IMR-90 (cell line): ENCODE data around the gene HMX1. TPM values are rescaled to one million over a fixed set of nuclear protein-coding genes. Genes with fewer than 3 reads are reported as not detected.

Source experiments
- ATAC-seq: fragments of 200-7000 bp; cut with Tn5 transposase; 2 replicates; pipeline ENCODE4 v1.9.1; 2020; ENCODE audit warnings: low read depth, mild to moderate bottlenecking, moderate library complexity
- BruUV-seq: library from RNA; stranded (reverse); fragments of 400-500 nt; replicated peaks from 2 replicates; lab custom pipeline; 2021; lab: Mats Ljungman, UMichigan
- CTCF ChIA-PET: fragments of 300-600 bp; formaldehyde crosslinking; extraction: SDS; loops from one replicate; lab custom pipeline; 2021; ENCODE audit warnings: antibody characterized with exemption; lab: Yijun Ruan, JAX
- POLR2A ChIA-PET: fragments of 300-600 bp; sonication (Branson Sonifier 250); formaldehyde crosslinking; loops from one replicate; lab custom pipeline; 2022; ENCODE audit warnings: antibody characterized with exemption; ENCODE audit not compliant: unreplicated experiment; lab: Charles Lee
- DNase-seq: peaks from one replicate; pipeline ENCODE4 v3.0.0; 2013
- H2AFZ ChIP-seq: replicated peaks from 2 replicates; pipeline ENCODE3; 2013; ENCODE audit warnings: low read length, mild to moderate bottlenecking; ENCODE audit not compliant: poor library complexity
- H2AK5ac ChIP-seq: 2 replicates; pipeline ENCODE4 v1.6.1; 2013; ENCODE audit warnings: low read depth, low read length, inconsistent platforms
- H2AK9ac ChIP-seq: replicated peaks from 2 replicates; pipeline ENCODE3; 2013; ENCODE audit warnings: mild to moderate bottlenecking, low read depth, low read length, moderate library complexity; ENCODE audit not compliant: poor library complexity
- H2BK120ac ChIP-seq: 2 replicates; pipeline ENCODE4 v1.6.1; 2013; ENCODE audit warnings: low read depth, low read length, inconsistent platforms
- H2BK15ac ChIP-seq: 3 replicates; pipeline ENCODE4 v1.6.1; 2013; ENCODE audit warnings: low read depth, low read length, inconsistent platforms
- H2BK20ac ChIP-seq: 2 replicates; pipeline ENCODE4 v1.6.1; 2013; ENCODE audit warnings: low read depth, mild to moderate bottlenecking, inconsistent platforms, low read length, moderate library complexity
- H2BK5ac ChIP-seq: 2 replicates; pipeline ENCODE4 v1.6.1; 2013; ENCODE audit warnings: mild to moderate bottlenecking, low read depth, low read length, inconsistent platforms; ENCODE audit not compliant: poor library complexity, severe bottlenecking
- H3K14ac ChIP-seq: replicated peaks from 2 replicates; pipeline ENCODE4 v1.6.1; 2013; ENCODE audit warnings: low read depth, low read length, inconsistent platforms
- H3K18ac ChIP-seq: 2 replicates; pipeline ENCODE4 v1.6.1; 2013; ENCODE audit warnings: low read depth, low read length, control low read depth
- H3K23ac ChIP-seq: 2 replicates; pipeline ENCODE4 v1.6.1; 2013; ENCODE audit warnings: low read depth, low read length, inconsistent platforms
- H3K27ac ChIP-seq: 2 replicates; pipeline ENCODE4 v1.5.1; 2013; ENCODE audit warnings: mild to moderate bottlenecking, control low read depth, low read length; ENCODE audit not compliant: insufficient read depth
- H3K27me3 ChIP-seq: 2 replicates; pipeline ENCODE4 v1.6.1; 2013; ENCODE audit warnings: low read length; ENCODE audit not compliant: control insufficient read depth, insufficient read depth
- H3K36me3 ChIP-seq: 2 replicates; pipeline ENCODE4 v1.6.1; 2013; ENCODE audit warnings: low read length, mixed read lengths; ENCODE audit not compliant: control insufficient read depth, insufficient read depth
- H3K4ac ChIP-seq: 2 replicates; pipeline ENCODE4 v1.6.1; 2013; ENCODE audit warnings: low read depth, low read length, inconsistent platforms
- H3K4me1 ChIP-seq: 2 replicates; pipeline ENCODE4 v1.6.1; 2013; ENCODE audit warnings: low read length, mixed read lengths; ENCODE audit not compliant: control insufficient read depth, insufficient read depth
- H3K4me2 ChIP-seq: 2 replicates; pipeline ENCODE4 v1.6.1; 2013; ENCODE audit warnings: low read depth, mild to moderate bottlenecking, control low read depth, low read length, moderate library complexity
- H3K4me3 ChIP-seq: 2 replicates; pipeline ENCODE4 v1.5.1; 2013; ENCODE audit warnings: low read depth, mild to moderate bottlenecking, control low read depth, low read length, moderate library complexity; ENCODE audit not compliant: insufficient read depth
- H3K56ac ChIP-seq: 2 replicates; pipeline ENCODE4 v1.6.1; 2013; ENCODE audit warnings: low read length, inconsistent platforms; ENCODE audit not compliant: insufficient read depth; ENCODE audit errors: extremely low read depth
- H3K79me1 ChIP-seq, 2 experiments: 2 replicates each; pipeline ENCODE4 v1.6.1; 2013; ENCODE audit warnings: low read length in 2 of 2, inconsistent platforms in 1 of 2, low read depth in 1 of 2
- H3K9ac ChIP-seq: 2 replicates; pipeline ENCODE4 v1.6.1; 2013; ENCODE audit warnings: low read depth, low read length, control low read depth
- H3K9me1 ChIP-seq: 2 replicates; pipeline ENCODE4 v1.6.1; 2013; ENCODE audit warnings: low read length, inconsistent platforms; ENCODE audit not compliant: insufficient read depth
- H3K9me3 ChIP-seq: 2 replicates; pipeline ENCODE4 v1.6.1; 2013; ENCODE audit warnings: low read length; ENCODE audit not compliant: control insufficient read depth, insufficient read depth
- H4K20me1 ChIP-seq: 2 replicates; pipeline ENCODE4 v1.6.1; 2013; ENCODE audit warnings: low read length, inconsistent platforms; ENCODE audit not compliant: insufficient read depth
- H4K5ac ChIP-seq: 2 replicates; pipeline ENCODE4 v1.6.1; 2013; ENCODE audit warnings: mild to moderate bottlenecking, low read depth, low read length, control low read depth
- H4K8ac ChIP-seq, 2 experiments: 2 replicates each; pipeline ENCODE4 v1.6.1; 2013; ENCODE audit warnings: low read depth in 2 of 2, low read length in 2 of 2, control low read depth in 1 of 2, inconsistent platforms in 1 of 2
- H4K91ac ChIP-seq: 2 replicates; pipeline ENCODE4 v1.6.1; 2013; ENCODE audit warnings: low read depth, low read length, inconsistent platforms; ENCODE audit not compliant: insufficient read depth
- CHD1 ChIP-seq: IDR thresholded peaks from 2 replicates; pipeline ENCODE4 v1.6.1; 2012; ENCODE audit warnings: low read depth, low read length, improper control_type of control experiment
- FOS ChIP-seq: fragments of 150-350 bp; IDR thresholded peaks from 2 replicates; pipeline ENCODE4 v1.6.1; 2016; ENCODE audit warnings: low read depth, low read length
- MAFK ChIP-seq: IDR thresholded peaks from 2 replicates; pipeline ENCODE4 v1.6.1; 2012; ENCODE audit warnings: low read depth, low read length, improper control_type of control experiment
- MAZ ChIP-seq: IDR thresholded peaks from 2 replicates; pipeline ENCODE4 v1.6.1; 2012; ENCODE audit warnings: low read depth, mild to moderate bottlenecking, low read length, improper control_type of control experiment, moderate library complexity, borderline replicate concordance
- MXI1 ChIP-seq: IDR thresholded peaks from 2 replicates; pipeline ENCODE4 v1.6.1; 2012; ENCODE audit warnings: low read depth, mild to moderate bottlenecking, low read length, moderate library complexity, borderline replicate concordance
- POLR2A ChIP-seq: IDR thresholded peaks from 2 replicates; pipeline ENCODE4 v1.6.1; 2012; ENCODE audit warnings: mild to moderate bottlenecking, low read depth, low read length
- RAD21 ChIP-seq: IDR thresholded peaks from 2 replicates; pipeline ENCODE4 v1.6.1; 2012; ENCODE audit warnings: low read length, improper control_type of control experiment
- RCOR1 ChIP-seq: IDR thresholded peaks from 2 replicates; pipeline ENCODE4 v1.6.1; 2012; ENCODE audit warnings: mild to moderate bottlenecking, low read length, improper control_type of control experiment; ENCODE audit not compliant: insufficient replicate concordance
- SMC3 ChIP-seq: fragments of 150-350 bp; IDR thresholded peaks from 2 replicates; pipeline ENCODE4 v1.6.1; 2016; ENCODE audit warnings: low read depth, mild to moderate bottlenecking, antibody characterized with exemption, low read length, moderate library complexity
- WGBS, 2 experiments: methylation state at CpG; one replicate each; pipeline versions ENCODE4 v1.1.5 to v1.1.7; 2013; ENCODE audit warnings: missing lambda C conversion rate in 2 of 2; ENCODE audit not compliant: insufficient read length in 1 of 2; ENCODE audit errors: extremely low coverage in 2 of 2; 5-methylcytosine and 5-hydroxymethylcytosine counted together
- dilution Hi-C: fragments of 300-500 bp; cut with HindIII; formaldehyde crosslinking; loops from one replicate; pipeline ENCODE4 v1.14.3; 2018; ENCODE audit warnings: low sequenced_read_pairs; ENCODE audit not compliant: unreplicated experiment
- in situ Hi-C: fragments of 300-500 bp; cut with MboI; formaldehyde crosslinking; loops from 3 replicates; pipeline ENCODE4 v1.14.3; 2019; ENCODE audit warnings: low sequenced_read_pairs, inconsistent platforms, mixed read lengths
- intact Hi-C: fragments of 100-400 bp; cut with micrococcal nuclease; formaldehyde crosslinking; loops from 2 replicates; pipeline ENCODE4 v1.10.0; 2022
- polyA plus RNA-seq, 3 experiments: library from polyadenylated mRNA; depleted of rRNA; stranded (reverse); fragments of >200 nt; gene quantifications; 2 replicates each; pipeline ENCODE4 v1.2.3, GENCODE V29; 2012; ENCODE audit warnings: low replicate concordance in 1 of 3
- total RNA-seq: library from RNA; depleted of rRNA; stranded (reverse); fragments of >200 nt; gene quantifications from 2 replicates; pipeline ENCODE4 v1.2.3, GENCODE V29; 2012
- TF ChIP-seq, protein P1 (sequence below): conservative IDR thresholded peaks from 2 replicates; pipeline ENCODE4 v1.5.1; 2012; ENCODE audit warnings: mild to moderate bottlenecking, low read depth, low read length, improper control_type of control experiment
- TF ChIP-seq, protein P2 (sequence below): fragments of 150-350 bp; IDR thresholded peaks from 2 replicates; pipeline ENCODE4 v1.6.1; 2016; ENCODE audit warnings: low read depth, mild to moderate bottlenecking, low read length, moderate library complexity, borderline replicate concordance

Gene HMX1
- total and polyA plus RNA-seq, 2 of the 4 experiments (the other 2 are of a cell fraction): not detected

DNA sequence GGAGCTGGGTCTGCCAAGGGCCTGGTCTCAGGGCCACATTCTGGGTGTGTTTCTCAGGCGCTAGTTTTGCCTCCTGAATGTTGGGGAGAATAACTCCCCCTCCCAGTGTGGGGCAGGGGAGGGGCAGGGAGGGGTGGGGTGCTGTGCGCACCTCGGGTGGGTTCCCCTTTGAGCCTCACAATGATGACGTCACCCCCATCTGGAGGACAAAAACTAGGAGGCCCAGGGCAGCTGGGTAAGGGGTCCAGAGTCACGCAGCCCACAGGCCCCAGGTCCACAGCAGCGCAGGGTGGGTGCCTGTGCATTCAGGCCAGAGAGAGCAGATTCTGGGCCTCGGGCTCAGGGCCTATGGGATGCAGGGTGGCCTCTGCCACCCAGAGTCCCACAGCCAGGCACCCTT lies 23.7 kb upstream of the HMX1 start:
- Histone ChIP-seq H3K56ac (no peak overlapping the region), H3K18ac (no peak overlapping the region), H2AK9ac (no peak overlapping the region), H2AFZ (no peak overlapping the region), H4K20me1 (no peaks in the 10 kb centered on the region), H3K27me3 (peaks cover 34% of the 10 kb centered on the region), H2BK20ac (no peak overlapping the region), H3K9me3 (0 out of 2 replicates have a peak, but pooled peaks cover 3% of the 10 kb centered on the region), H4K91ac (no peak overlapping the region), H2BK5ac (no peak overlapping the region), H3K4me3 (no peak overlapping the region), H2AK5ac (no peak overlapping the region), H3K4me1 (no peaks in the 10 kb centered on the region), H3K79me1 (no peaks in the 10 kb centered on the region), H3K14ac (no peak overlapping the region), H3K4me2 (no peak overlapping the region), H3K4ac (no peak overlapping the region), H3K23ac (no peak overlapping the region), H2BK120ac (no peak overlapping the region), H3K9me1 (no peaks in the 10 kb centered on the region), H4K8ac (no peak overlapping the region), H3K36me3 (no peaks in the 10 kb centered on the region), H3K9ac (no peak overlapping the region), H3K27ac (no peak overlapping the region), H2BK15ac (no peak overlapping the region), H4K5ac (no peak overlapping the region)
- in situ Hi-C loops: no loop called here
- dilution Hi-C loops: no loop called here
- ChIA-PET POLR2A (no interaction called here), CTCF (no interaction called here)
- WGBS, 2 experiments: no CpG with 5 or more reads among the region's 7 CpGs
- intact Hi-C loops: no loop called here
- TF ChIP-seq, protein P1, sequence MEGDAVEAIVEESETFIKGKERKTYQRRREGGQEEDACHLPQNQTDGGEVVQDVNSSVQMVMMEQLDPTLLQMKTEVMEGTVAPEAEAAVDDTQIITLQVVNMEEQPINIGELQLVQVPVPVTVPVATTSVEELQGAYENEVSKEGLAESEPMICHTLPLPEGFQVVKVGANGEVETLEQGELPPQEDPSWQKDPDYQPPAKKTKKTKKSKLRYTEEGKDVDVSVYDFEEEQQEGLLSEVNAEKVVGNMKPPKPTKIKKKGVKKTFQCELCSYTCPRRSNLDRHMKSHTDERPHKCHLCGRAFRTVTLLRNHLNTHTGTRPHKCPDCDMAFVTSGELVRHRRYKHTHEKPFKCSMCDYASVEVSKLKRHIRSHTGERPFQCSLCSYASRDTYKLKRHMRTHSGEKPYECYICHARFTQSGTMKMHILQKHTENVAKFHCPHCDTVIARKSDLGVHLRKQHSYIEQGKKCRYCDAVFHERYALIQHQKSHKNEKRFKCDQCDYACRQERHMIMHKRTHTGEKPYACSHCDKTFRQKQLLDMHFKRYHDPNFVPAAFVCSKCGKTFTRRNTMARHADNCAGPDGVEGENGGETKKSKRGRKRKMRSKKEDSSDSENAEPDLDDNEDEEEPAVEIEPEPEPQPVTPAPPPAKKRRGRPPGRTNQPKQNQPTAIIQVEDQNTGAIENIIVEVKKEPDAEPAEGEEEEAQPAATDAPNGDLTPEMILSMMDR: no peak
- TF ChIP-seq FOS (no peak), POLR2A (no peak), MAFK (no peak), RCOR1 (no peak), RAD21 (no peak), MAZ (no peak), CHD1 (no peak), SMC3 (no peak), MXI1 (no peak)
- TF ChIP-seq, protein P2, sequence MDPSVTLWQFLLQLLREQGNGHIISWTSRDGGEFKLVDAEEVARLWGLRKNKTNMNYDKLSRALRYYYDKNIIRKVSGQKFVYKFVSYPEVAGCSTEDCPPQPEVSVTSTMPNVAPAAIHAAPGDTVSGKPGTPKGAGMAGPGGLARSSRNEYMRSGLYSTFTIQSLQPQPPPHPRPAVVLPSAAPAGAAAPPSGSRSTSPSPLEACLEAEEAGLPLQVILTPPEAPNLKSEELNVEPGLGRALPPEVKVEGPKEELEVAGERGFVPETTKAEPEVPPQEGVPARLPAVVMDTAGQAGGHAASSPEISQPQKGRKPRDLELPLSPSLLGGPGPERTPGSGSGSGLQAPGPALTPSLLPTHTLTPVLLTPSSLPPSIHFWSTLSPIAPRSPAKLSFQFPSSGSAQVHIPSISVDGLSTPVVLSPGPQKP: no peak
- no peak for DNase-seq
- no peak for ATAC-seq
- BruUV-seq: no TSS peak
